Measurements from ENCODE around the gene TRIOBP. TPM values are rescaled to one million over a fixed set of nuclear protein-coding genes. Genes with fewer than 3 reads are reported as not detected.
"Not testable (repeated sequence)": the region's sequence is repeated elsewhere in the genome, so short reads cannot be mapped to it uniquely, and the experiment has no call there.

The TRIOBP gene
- total RNA-seq, 2 donors from 2014 or later: 14.3 to 18.8 TPM

- Mint-ChIP-seq H3K4me3 (no peak overlapping the region), H3K36me3 (ENCODE audit: low read depth) (no peaks in the 10 kb centered on the region), H3K4me1 (peaks cover 3% of the 10 kb centered on the region), H3K27ac (no peak overlapping the region), H3K27me3 (peaks cover 4% of the 10 kb centered on the region)
- DNase-seq (no peak), ATAC-seq (no peak)
- H3K9me3 ChIP-seq (ENCODE audit: control insufficient read depth, low read length, poor library complexity, severe bottlenecking): no peaks in the 10 kb centered on the region
Measured at GRCh38 chr22:37797874-37798500, 101.1 kb downstream of the TRIOBP start.

GRCh38 chr22:37799979-37800378, 103.1 kb downstream of the TRIOBP start:
- DNase-seq; H3K9me3 ChIP-seq (ENCODE audit: control insufficient read depth, low read length, poor library complexity, severe bottlenecking); H3K4me3 Mint-ChIP-seq; H3K4me1 Mint-ChIP-seq; ATAC-seq; H3K36me3 Mint-ChIP-seq (ENCODE audit: low read depth); H3K27ac Mint-ChIP-seq; H3K27me3 Mint-ChIP-seq: not testable (repeated sequence)

GRCh38 chr22:37801946-37802309, 105.1 kb downstream of the TRIOBP start:
- H3K9me3 ChIP-seq (ENCODE audit: control insufficient read depth, low read length, poor library complexity, severe bottlenecking): no peaks in the 10 kb centered on the region
- peak overlapping the region; percentile 89 for H3K4me3 Mint-ChIP-seq
- H3K36me3 Mint-ChIP-seq (ENCODE audit: low read depth): peaks cover 4% of the 10 kb centered on the region
- ATAC-seq (peak; percentile 37), DNase-seq (no peak)
- peaks cover 18% of the 10 kb centered on the region for H3K4me1 Mint-ChIP-seq
- peaks cover 16% of the 10 kb centered on the region for H3K27me3 Mint-ChIP-seq
- H3K27ac Mint-ChIP-seq: no peak overlapping the region

- no peaks in the 10 kb centered on the region for H3K9me3 ChIP-seq (ENCODE audit: control insufficient read depth, low read length, poor library complexity, severe bottlenecking)
- peaks cover 18% of the 10 kb centered on the region for H3K4me1 Mint-ChIP-seq
- no peak for DNase-seq
- peak overlapping the region; percentile 89 for H3K4me3 Mint-ChIP-seq
- ATAC-seq: peak; percentile 49
- H3K27me3 Mint-ChIP-seq: peaks cover 16% of the 10 kb centered on the region
- peaks cover 4% of the 10 kb centered on the region for H3K36me3 Mint-ChIP-seq (ENCODE audit: low read depth)
- H3K27ac Mint-ChIP-seq: no peak overlapping the region
Measured at GRCh38 chr22:37802310-37803194, 105.7 kb downstream of the TRIOBP start.

GRCh38 chr22:37803195-37803638, 106.4 kb downstream of the TRIOBP start:
- no peaks in the 10 kb centered on the region for H3K9me3 ChIP-seq (ENCODE audit: control insufficient read depth, low read length, poor library complexity, severe bottlenecking)
- no peak for ATAC-seq
- Mint-ChIP-seq H3K4me3 (peak overlapping the region; percentile 89), H3K27ac (no peak overlapping the region), H3K36me3 (ENCODE audit: low read depth) (peaks cover 4% of the 10 kb centered on the region), H3K27me3 (peaks cover 16% of the 10 kb centered on the region), H3K4me1 (peaks cover 20% of the 10 kb centered on the region)
- no peak for DNase-seq

DNA sequence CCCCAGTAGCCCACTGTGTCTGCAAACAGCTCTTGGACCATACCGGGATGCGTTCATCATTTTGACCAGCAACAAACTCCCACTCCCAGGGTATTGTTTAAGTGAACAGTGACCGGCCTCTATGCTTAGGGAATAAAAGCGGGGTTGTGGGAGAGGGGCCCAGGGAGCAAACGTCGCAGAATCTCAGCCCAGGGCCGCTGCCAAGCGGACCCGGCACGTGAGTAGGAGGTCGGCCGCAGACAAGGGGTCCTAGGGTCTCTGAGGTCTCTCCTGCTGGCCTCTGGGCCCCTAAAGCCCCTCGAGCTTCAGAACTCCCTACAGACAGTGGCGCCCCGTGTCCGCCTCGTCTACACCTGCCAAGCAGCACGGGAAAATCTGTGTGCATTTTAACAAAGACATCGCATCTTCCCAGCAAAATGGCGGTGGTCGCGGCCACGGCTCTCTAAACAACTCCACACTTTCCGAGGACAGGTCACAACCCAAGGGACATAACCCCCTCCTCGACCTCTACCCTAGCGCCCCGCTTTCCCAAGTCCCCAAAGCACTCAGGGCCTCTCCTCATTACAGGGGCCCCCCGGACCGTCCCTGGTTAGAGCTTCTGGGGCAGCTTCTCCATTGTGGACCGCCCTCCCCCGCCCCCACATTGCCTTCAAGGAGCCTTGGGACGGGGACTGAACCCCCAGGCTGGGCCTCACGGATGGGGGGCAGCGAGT, 106.9 kb downstream of the TRIOBP start:
- no peak for DNase-seq
- H3K4me3 Mint-ChIP-seq: peak overlapping the region; percentile 89
- peak overlapping the region; percentile 2 for H3K27ac Mint-ChIP-seq
- no peak for ATAC-seq
- H3K27me3 Mint-ChIP-seq: peaks cover 16% of the 10 kb centered on the region
- peaks cover 4% of the 10 kb centered on the region for H3K36me3 Mint-ChIP-seq (ENCODE audit: low read depth)
- H3K9me3 ChIP-seq (ENCODE audit: control insufficient read depth, low read length, poor library complexity, severe bottlenecking): no peaks in the 10 kb centered on the region
- H3K4me1 Mint-ChIP-seq: peaks cover 20% of the 10 kb centered on the region

DNA sequence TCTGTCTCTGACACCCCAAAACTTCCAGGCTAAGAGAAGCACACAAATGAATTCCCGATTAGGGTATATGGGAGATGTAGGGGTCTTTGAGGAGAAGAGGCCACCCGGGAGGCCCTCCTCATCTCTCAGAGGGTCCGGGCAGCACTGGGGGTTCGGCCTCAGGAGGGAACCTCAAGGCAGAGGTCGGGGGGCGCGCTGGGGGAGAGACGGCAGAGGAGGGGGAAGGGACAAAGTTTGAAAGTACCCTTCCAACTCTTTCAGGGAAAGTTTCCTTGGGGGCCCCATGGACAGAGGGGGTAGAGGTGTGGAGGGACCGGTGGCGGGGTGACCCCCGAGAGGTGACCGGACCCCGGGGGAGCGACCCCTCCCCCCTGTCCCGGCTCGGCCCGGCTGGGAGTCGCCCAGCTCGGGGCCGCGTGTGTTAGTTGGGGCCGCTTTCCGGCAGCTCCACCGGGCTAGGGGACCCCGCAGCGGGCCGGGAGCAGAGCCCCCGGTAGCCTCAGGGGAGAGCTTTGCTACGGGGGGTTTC, 107.6 kb downstream of the TRIOBP start:
- Mint-ChIP-seq H3K27ac (peak overlapping the region; percentile 2), H3K27me3 (peaks cover 16% of the 10 kb centered on the region), H3K4me3 (peak overlapping the region; percentile 89), H3K4me1 (peaks cover 20% of the 10 kb centered on the region), H3K36me3 (ENCODE audit: low read depth) (peaks cover 4% of the 10 kb centered on the region)
- no peaks in the 10 kb centered on the region for H3K9me3 ChIP-seq (ENCODE audit: control insufficient read depth, low read length, poor library complexity, severe bottlenecking)
- DNase-seq (no peak), ATAC-seq (no peak)

- no peaks in the 10 kb centered on the region for H3K9me3 ChIP-seq (ENCODE audit: control insufficient read depth, low read length, poor library complexity, severe bottlenecking)
- H3K4me1 Mint-ChIP-seq: peaks cover 20% of the 10 kb centered on the region
- DNase-seq (peak; percentile 40 to 62 (median 43)), ATAC-seq (peak; percentile 29)
- peaks cover 4% of the 10 kb centered on the region for H3K36me3 Mint-ChIP-seq (ENCODE audit: low read depth)
- H3K4me3 Mint-ChIP-seq: peak overlapping the region; percentile 89
- peaks cover 16% of the 10 kb centered on the region for H3K27me3 Mint-ChIP-seq
- H3K27ac Mint-ChIP-seq: peak overlapping the region; percentile 71
Measured at GRCh38 chr22:37804881-37805809, 108.3 kb downstream of the TRIOBP start.

DNA sequence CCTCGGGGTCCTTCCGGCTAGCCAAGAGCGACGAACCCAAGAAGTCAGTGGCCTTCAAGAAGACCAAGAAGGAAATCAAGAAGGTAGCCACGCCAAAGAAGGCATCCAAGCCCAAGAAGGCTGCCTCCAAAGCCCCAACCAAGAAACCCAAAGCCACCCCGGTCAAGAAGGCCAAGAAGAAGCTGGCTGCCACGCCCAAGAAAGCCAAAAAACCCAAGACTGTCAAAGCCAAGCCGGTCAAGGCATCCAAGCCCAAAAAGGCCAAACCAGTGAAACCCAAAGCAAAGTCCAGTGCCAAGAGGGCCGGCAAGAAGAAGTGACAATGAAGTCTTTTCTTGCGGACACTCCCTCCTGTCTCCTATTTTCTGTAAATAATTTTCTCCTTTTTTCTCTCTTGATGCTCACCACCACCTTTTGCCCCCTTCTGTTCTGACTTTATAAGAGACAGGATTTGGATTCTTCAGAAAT, 109.0 kb downstream of the TRIOBP start:
- ATAC-seq (no peak), DNase-seq (no peak)
- H3K4me3 Mint-ChIP-seq: peak overlapping the region; percentile 89
- peak overlapping the region; percentile 71 for H3K27ac Mint-ChIP-seq
- H3K27me3 Mint-ChIP-seq: peaks cover 16% of the 10 kb centered on the region
- H3K9me3 ChIP-seq (ENCODE audit: control insufficient read depth, low read length, poor library complexity, severe bottlenecking): no peaks in the 10 kb centered on the region
- peaks cover 20% of the 10 kb centered on the region for H3K4me1 Mint-ChIP-seq
- H3K36me3 Mint-ChIP-seq (ENCODE audit: low read depth): peaks cover 4% of the 10 kb centered on the region

- H3K4me3 Mint-ChIP-seq: peak overlapping the region; percentile 89
- peak overlapping the region; percentile 71 for H3K27ac Mint-ChIP-seq
- H3K4me1 Mint-ChIP-seq: peaks cover 20% of the 10 kb centered on the region
- no peaks in the 10 kb centered on the region for H3K9me3 ChIP-seq (ENCODE audit: control insufficient read depth, low read length, poor library complexity, severe bottlenecking)
- DNase-seq: no peak
- peaks cover 16% of the 10 kb centered on the region for H3K27me3 Mint-ChIP-seq
- no peak for ATAC-seq
- H3K36me3 Mint-ChIP-seq (ENCODE audit: low read depth): peaks cover 4% of the 10 kb centered on the region
Measured at GRCh38 chr22:37806409-37807333, 109.8 kb downstream of the TRIOBP start.

DNA sequence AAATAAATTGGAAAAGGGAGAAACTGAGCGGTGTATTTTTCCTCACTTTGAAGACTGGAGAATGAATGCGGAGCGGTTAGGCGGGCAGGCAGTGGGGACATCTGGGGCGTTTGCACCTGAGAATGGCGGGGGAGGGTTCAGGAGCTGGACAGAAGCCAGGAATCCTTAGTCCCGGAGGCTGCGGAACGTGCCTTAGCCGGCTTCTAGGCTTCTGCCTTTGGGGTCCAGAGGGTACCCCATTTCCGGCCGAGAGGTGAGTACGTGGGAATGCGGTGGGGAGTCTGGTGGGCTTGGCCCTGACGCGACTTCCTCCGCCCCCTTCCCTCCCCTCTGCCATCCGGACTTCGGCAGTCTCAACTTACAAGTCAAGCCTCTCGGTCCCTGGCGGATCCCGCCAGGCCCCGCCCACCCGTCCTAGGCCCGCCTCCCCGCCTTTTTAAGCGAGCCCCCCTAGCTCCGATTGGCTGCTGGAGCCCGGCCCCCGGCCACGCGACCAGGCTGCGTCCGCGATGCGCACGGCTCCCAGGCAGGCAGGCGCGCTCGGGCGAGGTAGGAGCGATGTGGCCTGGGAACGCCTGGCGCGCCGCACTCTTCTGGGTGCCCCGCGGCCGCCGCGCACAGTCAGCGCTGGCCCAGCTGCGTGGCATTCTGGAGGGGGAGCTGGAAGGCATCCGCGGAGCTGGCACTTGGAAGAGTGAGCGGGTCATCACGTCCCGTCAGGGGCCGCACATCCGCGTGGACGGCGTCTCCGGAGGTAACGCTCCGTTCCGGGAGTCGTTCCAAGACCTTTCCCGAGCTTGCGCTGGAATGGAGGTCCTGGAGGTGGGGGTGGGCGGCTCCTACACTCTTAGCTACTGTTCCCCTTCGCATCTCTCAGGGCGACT, 110.8 kb downstream of the TRIOBP start, which contains the start of gene GCAT:
Gene GCAT (plus strand): TSS at position 525 of the 884 bp plus-strand sequence. CDS start 34 bp downstream, at position 559.
- Mint-ChIP-seq H3K36me3 (ENCODE audit: low read depth) (peaks cover 4% of the 10 kb centered on the region), H3K27ac (peak within 1 kb of the TSS; percentile 61), H3K4me3 (peak within 1 kb of the TSS; percentile 84), H3K27me3 (peaks cover 15% of the 10 kb centered on the region), H3K4me1 (peaks cover 20% of the 10 kb centered on the region)
- DNase-seq (peak; percentile 61 to 78 (median 75)), ATAC-seq (peak; percentile 93)
- H3K9me3 ChIP-seq (ENCODE audit: control insufficient read depth, low read length, poor library complexity, severe bottlenecking): no peaks in the 10 kb centered on the region
